Measurements from ENCODE around the gene DLK2. TPM values are rescaled to one million over a fixed set of nuclear protein-coding genes. Genes with fewer than 3 reads are reported as not detected.

DLK2 gene
- total and polyA plus RNA-seq, 2 of the 13 experiments (the other 11 are each of a cell fraction or from before 2014, with no cell fraction given), result 1.2 to 3.8 TPM

DNA sequence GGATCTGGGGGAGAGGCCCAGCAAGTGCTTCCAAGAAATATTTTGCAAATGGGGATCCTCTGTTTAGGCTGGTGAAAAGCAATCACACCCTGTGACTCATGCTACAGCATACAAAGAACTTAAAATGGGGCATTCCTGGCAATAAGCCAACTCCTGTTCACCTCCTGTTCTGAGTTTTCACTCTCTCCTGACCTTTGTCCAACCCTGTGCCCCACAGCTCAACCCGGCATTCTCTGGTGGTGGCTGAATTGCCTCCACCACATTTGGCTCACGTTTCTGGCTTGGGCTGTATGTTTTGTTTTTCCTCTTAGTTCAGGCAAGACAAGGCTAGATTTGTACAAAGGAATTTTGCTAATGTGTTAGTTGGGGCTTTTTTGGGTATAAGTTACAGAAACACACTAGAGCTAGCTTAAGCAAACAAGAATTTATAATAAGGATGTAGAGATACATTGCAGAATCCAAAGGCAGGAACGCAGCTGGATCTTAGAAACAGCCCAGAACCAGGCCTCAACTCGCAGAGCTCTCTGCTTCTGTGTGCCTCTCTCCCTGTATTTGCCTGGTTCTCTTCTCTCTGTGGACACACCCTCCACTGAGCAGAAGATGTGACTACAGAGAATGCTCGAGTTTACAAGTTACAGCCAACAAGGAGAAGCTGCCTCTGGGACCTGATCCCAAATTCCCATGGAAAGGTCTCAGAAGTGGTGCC, 18.6 kb downstream of the DLK2 start (continued):
- TF ChIP-seq ZBTB1 (CRISPR knock-in tag; IDR thresholded peaks at IDR 0.05; ENCODE audit: borderline replicate concordance), result no peak
- TF ChIP-seq ZNF577 (CRISPR knock-in tag; IDR thresholded peaks at IDR 0.05; ENCODE audit: borderline replicate concordance, low read depth), result no peak
- TF ChIP-seq PREB (CRISPR knock-in tag; IDR thresholded peaks at IDR 0.05), result no peak
- no peak for TF ChIP-seq STAT5B (CRISPR knock-in tag; IDR thresholded peaks at IDR 0.05)
- TF ChIP-seq, protein P1, sequence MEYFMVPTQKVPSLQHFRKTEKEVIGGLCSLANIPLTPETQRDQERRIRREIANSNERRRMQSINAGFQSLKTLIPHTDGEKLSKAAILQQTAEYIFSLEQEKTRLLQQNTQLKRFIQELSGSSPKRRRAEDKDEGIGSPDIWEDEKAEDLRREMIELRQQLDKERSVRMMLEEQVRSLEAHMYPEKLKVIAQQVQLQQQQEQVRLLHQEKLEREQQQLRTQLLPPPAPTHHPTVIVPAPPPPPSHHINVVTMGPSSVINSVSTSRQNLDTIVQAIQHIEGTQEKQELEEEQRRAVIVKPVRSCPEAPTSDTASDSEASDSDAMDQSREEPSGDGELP (IDR thresholded peaks at IDR 0.05; ENCODE audit: borderline replicate concordance, low read depth), result peak; percentile 53; the same call in 1 of the 2 replicates
- no peak for TF ChIP-seq ZSCAN22 (CRISPR knock-in tag; IDR thresholded peaks at IDR 0.05)
- no peak for TF ChIP-seq ZNF557 (CRISPR knock-in tag; IDR thresholded peaks at IDR 0.05)
- TF ChIP-seq ZSCAN9 (CRISPR knock-in tag; IDR thresholded peaks at IDR 0.05; ENCODE audit: borderline replicate concordance), result peak; percentile 61; the same call in 1 of the 2 replicates
- TF ChIP-seq, protein P2, sequence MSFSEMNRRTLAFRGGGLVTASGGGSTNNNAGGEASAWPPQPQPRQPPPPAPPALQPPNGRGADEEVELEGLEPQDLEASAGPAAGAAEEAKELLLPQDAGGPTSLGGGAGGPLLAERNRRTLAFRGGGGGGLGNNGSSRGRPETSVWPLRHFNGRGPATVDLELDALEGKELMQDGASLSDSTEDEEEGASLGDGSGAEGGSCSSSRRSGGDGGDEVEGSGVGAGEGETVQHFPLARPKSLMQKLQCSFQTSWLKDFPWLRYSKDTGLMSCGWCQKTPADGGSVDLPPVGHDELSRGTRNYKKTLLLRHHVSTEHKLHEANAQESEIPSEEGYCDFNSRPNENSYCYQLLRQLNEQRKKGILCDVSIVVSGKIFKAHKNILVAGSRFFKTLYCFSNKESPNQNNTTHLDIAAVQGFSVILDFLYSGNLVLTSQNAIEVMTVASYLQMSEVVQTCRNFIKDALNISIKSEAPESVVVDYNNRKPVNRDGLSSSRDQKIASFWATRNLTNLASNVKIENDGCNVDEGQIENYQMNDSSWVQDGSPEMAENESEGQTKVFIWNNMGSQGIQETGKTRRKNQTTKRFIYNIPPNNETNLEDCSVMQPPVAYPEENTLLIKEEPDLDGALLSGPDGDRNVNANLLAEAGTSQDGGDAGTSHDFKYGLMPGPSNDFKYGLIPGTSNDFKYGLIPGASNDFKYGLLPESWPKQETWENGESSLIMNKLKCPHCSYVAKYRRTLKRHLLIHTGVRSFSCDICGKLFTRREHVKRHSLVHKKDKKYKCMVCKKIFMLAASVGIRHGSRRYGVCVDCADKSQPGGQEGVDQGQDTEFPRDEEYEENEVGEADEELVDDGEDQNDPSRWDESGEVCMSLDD (CRISPR knock-in tag; IDR thresholded peaks at IDR 0.05; ENCODE audit: borderline replicate concordance), result peak; percentile 86; the same call in 1 of the 2 replicates
- TF ChIP-seq MTA1 (CRISPR knock-in tag; IDR thresholded peaks at IDR 0.05; ENCODE audit: borderline replicate concordance), result no peak
- no peak for TF ChIP-seq KLF13 (CRISPR knock-in tag; IDR thresholded peaks at IDR 0.05)
- TF ChIP-seq ZNF619 (CRISPR knock-in tag; IDR thresholded peaks at IDR 0.05), result no peak
- TF ChIP-seq ZNF570 (CRISPR knock-in tag; IDR thresholded peaks at IDR 0.05; ENCODE audit: borderline replicate concordance), result no peak
- TF ChIP-seq ELF3 (CRISPR knock-in tag; IDR thresholded peaks at IDR 0.05), result no peak
- TF ChIP-seq ZNF263 (CRISPR knock-in tag; IDR thresholded peaks at IDR 0.05), result no peak
- TF ChIP-seq, protein P3, sequence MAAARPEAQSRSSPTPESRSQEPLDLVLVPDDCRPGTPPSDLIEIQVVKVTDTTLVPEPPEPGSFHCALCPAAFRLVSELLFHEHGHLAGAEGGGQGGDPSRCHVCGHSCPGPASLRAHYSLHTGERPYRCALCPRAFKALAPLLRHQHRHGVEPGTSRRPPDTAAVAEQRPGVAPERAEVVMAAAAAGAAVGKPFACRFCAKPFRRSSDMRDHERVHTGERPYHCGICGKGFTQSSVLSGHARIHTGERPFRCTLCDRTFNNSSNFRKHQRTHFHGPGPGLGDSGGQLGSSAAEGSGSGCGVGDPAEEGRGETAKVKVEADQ (CRISPR knock-in tag; IDR thresholded peaks at IDR 0.05; ENCODE audit: borderline replicate concordance), result peak; percentile 45; the same call in 1 of the 2 replicates
- TF ChIP-seq FOXM1 (CRISPR knock-in tag; IDR thresholded peaks at IDR 0.05), result no peak
- no peak for TF ChIP-seq JARID2 (CRISPR knock-in tag; IDR thresholded peaks at IDR 0.05; ENCODE audit: insufficient replicate concordance)
- peak; percentile 38 for TF ChIP-seq ZMYM3 (CRISPR knock-in tag; IDR thresholded peaks at IDR 0.05)
- TF ChIP-seq, protein P4, sequence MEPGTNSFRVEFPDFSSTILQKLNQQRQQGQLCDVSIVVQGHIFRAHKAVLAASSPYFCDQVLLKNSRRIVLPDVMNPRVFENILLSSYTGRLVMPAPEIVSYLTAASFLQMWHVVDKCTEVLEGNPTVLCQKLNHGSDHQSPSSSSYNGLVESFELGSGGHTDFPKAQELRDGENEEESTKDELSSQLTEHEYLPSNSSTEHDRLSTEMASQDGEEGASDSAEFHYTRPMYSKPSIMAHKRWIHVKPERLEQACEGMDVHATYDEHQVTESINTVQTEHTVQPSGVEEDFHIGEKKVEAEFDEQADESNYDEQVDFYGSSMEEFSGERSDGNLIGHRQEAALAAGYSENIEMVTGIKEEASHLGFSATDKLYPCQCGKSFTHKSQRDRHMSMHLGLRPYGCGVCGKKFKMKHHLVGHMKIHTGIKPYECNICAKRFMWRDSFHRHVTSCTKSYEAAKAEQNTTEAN (CRISPR knock-in tag; conservative IDR thresholded peaks at IDR 0.05), result 0 out of 2 replicates have a peak, but pooled peaks have one; percentile 51
- no peak for TF ChIP-seq DR1 (CRISPR knock-in tag; IDR thresholded peaks at IDR 0.05)
- TF ChIP-seq IKZF4 (CRISPR knock-in tag; IDR thresholded peaks at IDR 0.05; ENCODE audit: borderline replicate concordance, low read depth, not compliant biosample characterization), result no peak
- TF ChIP-seq HNRNPLL (IDR thresholded peaks at IDR 0.05; ENCODE audit: low read depth, low read length, poor library complexity, severe bottlenecking), result no peak
- TF ChIP-seq AKAP8 (CRISPR knock-in tag; IDR thresholded peaks at IDR 0.05), result no peak
